CD4-positive, CD25-positive, alpha-beta regulatory T cell (primary cell): Measurements from ENCODE around the gene KLHDC7A. TPM values are rescaled to one million over a fixed set of nuclear protein-coding genes. Genes with fewer than 3 reads are reported as not detected.
A peak's percentile ranks its signal among the peaks of the same experiment; 100 is the strongest.

Source experiments
- ATAC-seq, 2 donors: fragments of 150-1000 bp; cut with Tn5 transposase; one replicate each; pipeline ENCODE4 v1.10.0; 2021; ENCODE audit warnings: low read depth in 2 of 2, moderate number of reproducible peaks in 2 of 2, moderate library complexity in 1 of 2
- DNase-seq, 3 donors: peaks; one replicate each; pipeline versions ENCODE4 v3.0.0 to v3.0.0-alpha.2; 2012 to 2022; ENCODE audit warnings: mixed read lengths in 1 of 3
- H3K27ac ChIP-seq: one replicate; pipeline ENCODE4 v1.7.0; 2013; ENCODE audit warnings: mild to moderate bottlenecking, low read length; ENCODE audit not compliant: insufficient read depth, poor library complexity, severe bottlenecking
- H3K27me3 ChIP-seq: one replicate; pipeline ENCODE4 v1.7.0; 2013; ENCODE audit warnings: low read length; ENCODE audit not compliant: control insufficient read depth, insufficient read depth
- H3K36me3 ChIP-seq: one replicate; pipeline ENCODE4 v1.7.0; 2013; ENCODE audit warnings: mild to moderate bottlenecking, low read length, moderate library complexity; ENCODE audit not compliant: control insufficient read depth, insufficient read depth
- H3K4me1 ChIP-seq: 2 replicates; pipeline ENCODE4 v1.7.0; 2013; ENCODE audit warnings: mild to moderate bottlenecking, low read length; ENCODE audit not compliant: insufficient read depth, control insufficient read depth, poor library complexity, severe bottlenecking
- H3K4me3 ChIP-seq: one replicate; pipeline ENCODE4 v1.7.0; 2013; ENCODE audit warnings: low read depth, mild to moderate bottlenecking, low read length, moderate library complexity
- H3K9me3 ChIP-seq, 2 experiments: 1 replicate in 1 of 2; 2 replicates in 1 of 2; pipeline ENCODE4 v1.7.0; 2013; ENCODE audit warnings: low read length in 2 of 2, mild to moderate bottlenecking in 1 of 2, moderate library complexity in 1 of 2; ENCODE audit not compliant: control insufficient read depth in 2 of 2
- H3K27ac Mint-ChIP-seq, 3 donors: one replicate each; pipeline ENCODE4 v1.8.0; 2020 to 2022; ENCODE audit warnings: mild to moderate bottlenecking in 3 of 3, mixed read lengths in 3 of 3, moderate library complexity in 2 of 3
- H3K27me3 Mint-ChIP-seq: one replicate; pipeline ENCODE4 v1.8.0; 2022; ENCODE audit warnings: mild to moderate bottlenecking, mixed read lengths
- H3K36me3 Mint-ChIP-seq: one replicate; pipeline ENCODE4 v1.8.0; 2020; ENCODE audit warnings: mixed read lengths
- H3K4me1 Mint-ChIP-seq, 4 donors: one replicate each; pipeline ENCODE4 v1.8.0; 2020 to 2022; ENCODE audit warnings: mixed read lengths in 4 of 4, mild to moderate bottlenecking in 1 of 4
- H3K4me3 Mint-ChIP-seq, 4 donors: one replicate each; pipeline ENCODE4 v1.8.0; 2020 to 2022; ENCODE audit warnings: mild to moderate bottlenecking in 4 of 4, mixed read lengths in 4 of 4, moderate library complexity in 3 of 4
- H3K9me3 Mint-ChIP-seq, 7 donors: one replicate each; pipeline ENCODE4 v1.8.0; 2020 to 2022; ENCODE audit warnings: mixed read lengths in 7 of 7, mild to moderate bottlenecking in 3 of 7, moderate library complexity in 2 of 7
- polyA plus RNA-seq, 4 donors: library from polyadenylated mRNA; unstranded; fragments of 300-500 nt; fragmentation: Illumina TruSeq; gene quantifications; one replicate each; pipeline ENCODE4 v1.2.3, GENCODE V29; 2021
- total RNA-seq: library from RNA; stranded (reverse); gene quantifications from one replicate; pipeline ENCODE4 v1.2.3, GENCODE V29; 2022

The KLHDC7A gene
- total and polyA plus RNA-seq, 5 donors from 2014 or later = not detected

DNA sequence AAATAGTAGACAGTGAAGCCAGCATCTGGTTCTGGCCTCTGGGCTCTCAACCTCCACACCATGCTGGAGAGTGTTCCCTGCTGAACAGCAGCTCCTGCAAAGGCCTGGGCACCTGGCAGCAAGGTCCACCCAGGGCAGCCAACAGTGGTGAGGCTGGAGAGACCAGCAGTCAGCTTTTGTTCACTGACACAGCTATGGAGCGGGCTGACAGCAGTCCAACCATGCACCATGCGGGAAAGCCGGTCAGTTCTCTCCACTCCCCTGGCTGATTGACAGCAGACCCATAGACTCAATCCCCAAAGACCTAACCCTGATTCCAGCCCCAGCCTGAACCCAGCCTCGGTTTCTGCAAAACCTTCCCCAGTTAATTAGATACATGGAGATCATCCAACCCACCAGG is 49.0 kb downstream of the KLHDC7A start:
- no peaks in the 10 kb centered on the region for H3K4me1 Mint-ChIP-seq
- Histone ChIP-seq H3K9me3 (no peaks in the 10 kb centered on the region), H3K27ac (no peak overlapping the region), H3K4me1 (no peaks in the 10 kb centered on the region), H3K27me3 (no peaks in the 10 kb centered on the region), H3K36me3 (no peaks in the 10 kb centered on the region), H3K4me3 (no peak overlapping the region)
- no peaks in the 10 kb centered on the region for H3K36me3 Mint-ChIP-seq
- H3K27ac Mint-ChIP-seq = no peak overlapping the region
- peaks cover 0 to 3% (median 0%) of the 10 kb centered on the region in 7 donors for H3K9me3 Mint-ChIP-seq
- H3K27me3 Mint-ChIP-seq = no peaks in the 10 kb centered on the region
- no peak for ATAC-seq
- H3K4me3 Mint-ChIP-seq = no peak overlapping the region
- no peak for DNase-seq

DNA sequence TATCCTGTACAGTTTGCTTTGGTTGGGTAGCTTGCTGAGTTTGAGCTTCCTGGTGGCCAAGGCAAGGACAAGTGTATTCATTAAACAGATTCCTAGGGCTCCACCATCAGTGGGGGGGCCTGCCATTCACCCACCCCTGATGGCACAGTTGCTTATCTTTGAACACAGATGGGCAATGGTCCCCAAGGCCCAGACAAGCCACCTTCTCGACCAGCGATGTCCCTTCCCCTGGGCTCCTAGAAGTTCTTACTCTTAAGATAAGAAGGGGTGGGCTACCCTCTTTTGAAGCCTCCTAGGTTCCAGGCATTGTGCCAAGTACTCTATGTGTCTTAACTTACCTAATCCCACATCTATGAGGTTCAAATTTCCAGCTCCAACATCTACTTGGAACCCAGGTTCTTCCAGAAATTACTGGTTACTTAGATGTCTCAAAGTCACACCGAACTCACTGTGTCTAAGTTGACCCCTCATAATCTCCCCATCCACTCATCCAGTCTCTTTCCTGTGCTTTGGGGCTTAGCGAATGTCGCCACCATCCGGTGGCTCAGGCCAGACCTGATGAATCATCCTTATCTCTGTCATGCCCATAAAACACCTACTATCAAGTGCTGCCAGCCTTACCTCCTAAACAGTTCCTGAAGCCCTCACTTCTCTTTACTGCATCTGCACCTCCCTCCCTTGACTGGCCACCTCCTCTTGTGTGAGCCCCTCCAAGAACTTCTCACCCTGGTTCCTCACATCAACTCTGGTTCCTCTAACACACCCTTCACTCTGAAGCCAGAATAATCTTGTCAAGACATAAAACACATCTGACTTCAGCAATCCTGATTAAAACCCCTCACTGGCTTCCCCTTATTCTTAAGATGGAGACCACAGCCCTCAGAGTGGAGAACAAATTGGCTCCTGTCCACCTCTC is 50.1 kb downstream of the KLHDC7A start:
- H3K27me3 Mint-ChIP-seq = no peaks in the 10 kb centered on the region
- no peak overlapping the region for H3K4me3 Mint-ChIP-seq
- H3K9me3 Mint-ChIP-seq = peaks cover 0 to 3% (median 0%) of the 10 kb centered on the region in 7 donors
- no peaks in the 10 kb centered on the region for H3K36me3 ChIP-seq
- H3K27me3 ChIP-seq = no peaks in the 10 kb centered on the region
- no peaks in the 10 kb centered on the region for H3K4me1 ChIP-seq
- ATAC-seq (no peak), DNase-seq (peak in 1 of 3 donors; percentile 1)
- H3K27ac ChIP-seq = no peak overlapping the region
- H3K4me3 ChIP-seq = no peak overlapping the region
- H3K27ac Mint-ChIP-seq = no peak overlapping the region
- H3K4me1 Mint-ChIP-seq = no peaks in the 10 kb centered on the region
- no peaks in the 10 kb centered on the region for H3K9me3 ChIP-seq
- no peaks in the 10 kb centered on the region for H3K36me3 Mint-ChIP-seq

DNA sequence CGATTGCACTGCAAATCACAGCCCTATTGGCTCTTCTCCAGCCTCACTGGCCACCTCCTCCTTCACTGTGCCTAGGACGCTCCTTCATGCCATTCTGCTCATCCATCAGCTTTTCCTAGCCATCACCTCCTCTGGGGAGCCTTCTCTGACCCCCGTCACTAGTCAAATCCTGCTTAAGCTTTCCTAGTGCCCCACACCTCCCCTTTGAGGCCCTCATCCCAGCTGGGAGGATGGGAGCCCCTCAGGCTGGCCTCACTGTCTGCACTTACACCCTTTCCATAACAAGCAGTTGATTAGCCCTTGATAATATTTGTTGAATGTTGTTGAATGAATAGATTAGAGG is 50.7 kb downstream of the KLHDC7A start:
- Histone ChIP-seq H3K4me3 (no peak overlapping the region), H3K27me3 (no peaks in the 10 kb centered on the region), H3K36me3 (no peaks in the 10 kb centered on the region), H3K27ac (no peak overlapping the region), H3K9me3 (no peaks in the 10 kb centered on the region), H3K4me1 (no peaks in the 10 kb centered on the region)
- H3K27me3 Mint-ChIP-seq = no peaks in the 10 kb centered on the region
- H3K4me3 Mint-ChIP-seq = no peak overlapping the region
- H3K27ac Mint-ChIP-seq = no peak overlapping the region
- ATAC-seq (no peak), DNase-seq (no peak)
- H3K4me1 Mint-ChIP-seq = no peaks in the 10 kb centered on the region
- H3K36me3 Mint-ChIP-seq = no peaks in the 10 kb centered on the region
- peaks cover 0 to 3% (median 0%) of the 10 kb centered on the region in 7 donors for H3K9me3 Mint-ChIP-seq

DNA sequence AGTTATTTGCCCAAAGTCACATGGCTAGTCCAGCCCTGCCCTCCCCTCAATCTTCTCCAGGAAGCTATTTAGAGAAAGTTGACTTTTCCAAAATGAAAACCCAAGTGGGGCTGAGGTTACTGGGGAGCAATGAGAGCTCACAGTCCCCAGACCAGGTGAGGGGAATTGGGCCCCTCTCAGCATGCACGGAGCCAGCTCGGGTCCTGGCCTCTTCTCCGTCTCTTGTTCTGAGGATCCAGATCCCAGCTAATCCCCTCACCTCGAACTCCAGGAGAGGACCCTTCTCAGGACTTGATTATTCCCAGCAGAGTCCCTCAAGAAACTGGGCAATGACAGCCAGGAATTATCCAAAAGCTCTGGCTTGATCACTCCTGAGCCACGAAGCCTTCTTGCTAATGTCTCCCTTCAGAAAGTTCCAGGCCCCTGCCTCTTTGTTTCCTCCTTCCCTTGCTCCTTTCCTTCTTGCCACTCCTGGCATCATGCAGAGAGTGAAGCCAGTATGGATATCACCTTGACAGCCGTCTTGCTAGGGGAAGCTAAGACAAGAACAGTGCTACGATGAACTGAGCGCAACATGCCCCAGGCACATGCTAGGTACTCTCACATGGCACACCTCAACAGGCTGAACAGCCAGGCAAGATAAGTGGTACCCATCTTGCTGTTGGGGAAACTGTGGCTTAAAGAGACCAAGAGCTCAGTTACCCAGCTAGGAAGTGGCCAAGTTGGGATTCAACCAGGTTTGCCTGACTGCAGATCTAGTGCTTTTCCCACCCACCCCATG is 51.9 kb downstream of the KLHDC7A start:
- H3K4me1 Mint-ChIP-seq = no peaks in the 10 kb centered on the region
- no peaks in the 10 kb centered on the region for H3K27me3 ChIP-seq
- H3K27ac ChIP-seq = no peak overlapping the region
- no peak overlapping the region for H3K4me3 Mint-ChIP-seq
- DNase-seq (no peak), ATAC-seq (no peak)
- H3K4me1 ChIP-seq = no peaks in the 10 kb centered on the region
- no peak overlapping the region for H3K4me3 ChIP-seq
- H3K9me3 Mint-ChIP-seq = peaks cover 0 to 3% (median 0%) of the 10 kb centered on the region in 7 donors
- H3K9me3 ChIP-seq = no peaks in the 10 kb centered on the region
- H3K27ac Mint-ChIP-seq = no peak overlapping the region
- peaks cover 2% of the 10 kb centered on the region for H3K27me3 Mint-ChIP-seq
- no peaks in the 10 kb centered on the region for H3K36me3 ChIP-seq
- H3K36me3 Mint-ChIP-seq = no peaks in the 10 kb centered on the region

DNA sequence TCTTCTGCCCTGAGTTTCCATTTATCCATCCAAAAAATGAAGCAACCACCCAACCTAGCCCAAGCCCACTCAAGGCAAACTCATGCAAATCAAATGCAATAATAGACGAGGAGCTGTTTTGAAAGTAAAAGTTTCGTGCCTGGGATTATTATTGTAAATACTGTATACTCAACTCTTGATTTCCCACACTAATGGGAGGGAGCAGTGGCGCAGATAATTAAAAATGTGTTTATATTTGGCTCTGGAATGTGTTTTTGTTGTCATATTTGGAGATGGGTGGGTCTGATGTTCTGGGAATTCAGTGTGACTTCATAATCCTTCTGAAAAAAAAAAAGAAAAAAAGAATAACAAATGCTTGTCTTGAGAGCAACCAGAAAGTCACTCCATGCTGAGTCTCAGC is 52.5 kb downstream of the KLHDC7A start:
- Mint-ChIP-seq H3K9me3 (peaks cover 0 to 3% (median 0%) of the 10 kb centered on the region in 7 donors), H3K36me3 (no peaks in the 10 kb centered on the region), H3K4me3 (no peak overlapping the region), H3K4me1 (no peaks in the 10 kb centered on the region), H3K27ac (no peak overlapping the region), H3K27me3 (peaks cover 8% of the 10 kb centered on the region)
- Histone ChIP-seq H3K4me3 (no peak overlapping the region), H3K36me3 (no peaks in the 10 kb centered on the region), H3K27me3 (no peaks in the 10 kb centered on the region), H3K9me3 (no peaks in the 10 kb centered on the region), H3K27ac (no peak overlapping the region), H3K4me1 (no peaks in the 10 kb centered on the region)
- ATAC-seq (no peak), DNase-seq (no peak)

DNA sequence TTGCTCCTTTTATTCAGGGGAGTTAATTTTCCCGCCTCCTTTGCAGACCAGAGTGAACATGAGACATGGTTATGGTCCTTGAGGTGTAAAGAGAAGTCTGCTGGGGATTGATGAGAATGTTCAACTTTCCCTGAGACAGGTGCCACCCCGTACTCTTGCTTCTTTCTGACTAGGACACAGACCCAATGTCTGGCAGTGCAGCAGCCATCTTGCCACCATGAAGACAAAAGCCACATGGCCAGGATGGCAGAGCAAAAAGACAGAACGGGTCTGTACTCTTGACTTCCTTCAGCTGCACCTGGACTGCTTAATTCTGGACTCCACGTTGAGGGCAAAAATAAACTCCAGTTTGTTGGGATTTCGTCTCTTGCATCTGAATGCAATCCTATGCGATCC is 54.1 kb downstream of the KLHDC7A start:
- H3K4me3 Mint-ChIP-seq = no peak overlapping the region
- no peak for DNase-seq
- peaks cover 9% of the 10 kb centered on the region for H3K27me3 Mint-ChIP-seq
- peaks cover 3% of the 10 kb centered on the region for H3K27me3 ChIP-seq
- no peaks in the 10 kb centered on the region for H3K36me3 ChIP-seq
- H3K4me3 ChIP-seq = no peak overlapping the region
- H3K4me1 ChIP-seq = no peaks in the 10 kb centered on the region
- ATAC-seq = no peak
- no peaks in the 10 kb centered on the region for H3K9me3 ChIP-seq
- no peaks in the 10 kb centered on the region for H3K4me1 Mint-ChIP-seq
- H3K27ac ChIP-seq = no peak overlapping the region
- peaks cover 0 to 3% (median 0%) of the 10 kb centered on the region in 7 donors for H3K9me3 Mint-ChIP-seq
- no peaks in the 10 kb centered on the region for H3K36me3 Mint-ChIP-seq
- no peak overlapping the region for H3K27ac Mint-ChIP-seq
